Aorta (tissue), 5 donors: ENCODE results near the gene GPN3. TPM values are rescaled to one million over a fixed set of nuclear protein-coding genes. Genes with fewer than 3 reads are reported as not detected.
"Not testable (repeated sequence)": the region's sequence is repeated elsewhere in the genome, so short reads cannot be mapped to it uniquely, and the experiment has no call there.

ENCODE experiments used
- ATAC-seq: fragments of 200-7000 bp; cut with Tn5 transposase; one replicate; pipeline ENCODE4 v1.9.1; 2022; ENCODE audit warnings: moderate library complexity; ENCODE audit not compliant: low FRiP score
- DNase-seq, 2 donors: peaks; one replicate each; pipeline ENCODE4 v3.0.0-alpha.2; 2020
- H3K27ac ChIP-seq, 2 donors: one replicate each; pipeline ENCODE4 v1.5.1; 2013; ENCODE audit warnings: low read length in 2 of 2, mild to moderate bottlenecking in 2 of 2, moderate library complexity in 2 of 2, control low read depth in 1 of 2, inconsistent platforms in 1 of 2, low read depth in 1 of 2
- H3K27me3 ChIP-seq, 2 donors: one replicate each; pipeline ENCODE4 v1.6.1; 2013; ENCODE audit warnings: control low read depth in 1 of 2, low read length in 1 of 2, mild to moderate bottlenecking in 1 of 2, moderate library complexity in 1 of 2; ENCODE audit not compliant: insufficient read depth in 2 of 2, control insufficient read depth in 1 of 2
- H3K36me3 ChIP-seq, 2 donors: one replicate each; pipeline ENCODE4 v1.6.1; 2013; ENCODE audit warnings: control low read depth in 1 of 2, low read length in 1 of 2, mild to moderate bottlenecking in 1 of 2; ENCODE audit not compliant: insufficient read depth in 2 of 2, control insufficient read depth in 1 of 2
- H3K4me1 ChIP-seq, 2 donors: one replicate each; pipeline ENCODE4 v1.6.1; 2013; ENCODE audit warnings: low read length in 2 of 2, control low read depth in 1 of 2, mild to moderate bottlenecking in 1 of 2, moderate library complexity in 1 of 2; ENCODE audit not compliant: insufficient read depth in 2 of 2, control insufficient read depth in 1 of 2
- H3K4me3 ChIP-seq, 2 donors: one replicate each; pipeline ENCODE4 v1.5.1; 2013; ENCODE audit warnings: low read length in 2 of 2, control low read depth in 1 of 2, mild to moderate bottlenecking in 1 of 2
- H3K9me3 ChIP-seq: one replicate; pipeline ENCODE4 v1.6.1; 2013; ENCODE audit warnings: mild to moderate bottlenecking, low read length; ENCODE audit not compliant: control insufficient read depth
- WGBS, 2 donors: extraction: QIAGEN DNeasy Blood & Tissue Kit; methylation state at CpG; one replicate each; pipeline ENCODE4 v1.1.7; 2013; 5-methylcytosine and 5-hydroxymethylcytosine counted together
- intact Hi-C, 2 donors: fragments of 100-400 bp; cut with DNase I; formaldehyde crosslinking; loops; one replicate each; pipeline versions ENCODE4 v1.14.2 to v1.15.0; 2022
- polyA plus RNA-seq, 2 donors: library from polyadenylated mRNA; stranded (reverse); fragments of 200-250 nt; gene quantifications; one replicate each; pipeline ENCODE4 v1.2.3, GENCODE V29; 2013
- total RNA-seq, 2 donors: library from RNA; stranded (reverse); fragmentation: NEBNext Ultra II Directional; extraction: Animal tissue kit (Norgen Biotek cat#: 25700); gene quantifications; one replicate each; pipeline ENCODE4 v1.2.1, GENCODE V29; 2021
- donor health status: healthy with polysubstance abuse.
- donor health status: Bipolar disorder and iron deficiency.
- donor health status: DM: no; HTN: no; CAD: no.
- donor health status: DM: no; HTN: no; CAD: no.
- donor health status: DM: yes; HTN: yes; CAD: no.

GPN3 gene
- total and polyA plus RNA-seq, 4 donors = 14.5 to 27.8 (median 23.6) TPM

- WGBS, 2 donors = 8% methylated on average over 59 to 61 of the region's 61 CpGs
- intact Hi-C loops = loop anchor here (2.0 to 5.0 kb wide), 3 partner anchors 33 to 80 kb away; partner anchors contain the start of genes FAM216A (in 2 of the 2), GPN3 (in 2 of the 2) and PPTC7 (in 1 of the 2)
- peaks cover 0 to 6% of the 10 kb centered on the region in 2 donors for H3K4me1 ChIP-seq
Observed at GRCh38 chr12:110501752-110502738, 34.0 kb upstream of the GPN3 start, which contains the start of the genes RAD9B and VPS29. Gene RAD9B, plus strand, starts transcription at chr12:110502331. Its CDS starts 7 bp downstream, at chr12:110502338. Gene VPS29, minus strand, starts transcription at chr12:110502111. Its CDS starts 60 bp downstream, at chr12:110502051.

GRCh38 chr12:110501399-110501751, 33.3 kb upstream of the GPN3 start:
- Histone ChIP-seq H3K27me3 (no peaks in the 10 kb centered on the region), H3K36me3 (no peaks in the 10 kb centered on the region), H3K4me3 (peak overlapping the region; percentile 73 to 85), H3K4me1 (peaks cover 0 to 6% of the 10 kb centered on the region in 2 donors), H3K9me3 (no peaks in the 10 kb centered on the region), H3K27ac (peak overlapping the region; percentile 69 to 87)
- peak in 1 of 2 donors; percentile 46 for DNase-seq
- 0% methylated on average over 17 of the region's 17 CpGs for WGBS, 2 donors
- no peak for ATAC-seq
- intact Hi-C loops = loop anchor here (5.0 kb wide), 2 partner anchors 34 to 81 kb away; partner anchors contain the start of genes FAM216A (in 1 of the 2), GPN3 (in 1 of the 2) and PPTC7 (in 1 of the 2)

More at GRCh38 chr12:110501752-110502738, 34.0 kb upstream of the GPN3 start, which contains the start of the genes RAD9B and VPS29:
- Histone ChIP-seq H3K27ac (peak within 1 kb of the TSS; percentile 69 to 87), H3K27me3 (no peaks in the 10 kb centered on the region), H3K4me3 (peak within 1 kb of the TSS; percentile 73 to 85), H3K9me3 (no peaks in the 10 kb centered on the region), H3K36me3 (no peaks in the 10 kb centered on the region)
- ATAC-seq (peak; percentile 99), DNase-seq (peak; percentile 99)

- intact Hi-C loops = no loop called here
- no peaks in the 10 kb centered on the region for H3K9me3 ChIP-seq
- ATAC-seq = no peak
- H3K27me3 ChIP-seq = no peaks in the 10 kb centered on the region
- no peak for DNase-seq
- no peak overlapping the region for H3K27ac ChIP-seq
- WGBS, 2 donors = 47 to 54% methylated on average over 4 of the region's 4 CpGs
- H3K4me1 ChIP-seq = peaks cover 0 to 6% of the 10 kb centered on the region in 2 donors
- H3K36me3 ChIP-seq = no peaks in the 10 kb centered on the region
- no peak overlapping the region for H3K4me3 ChIP-seq
Observed at GRCh38 chr12:110498984-110499706, 31.1 kb upstream of the GPN3 start.

- intact Hi-C loops = no loop called here
- ATAC-seq (no peak), DNase-seq (no peak)
- Histone ChIP-seq H3K27me3 (no peaks in the 10 kb centered on the region), H3K36me3 (peaks cover 0 to 1% of the 10 kb centered on the region in 2 donors), H3K4me3 (no peak overlapping the region), H3K27ac (no peak overlapping the region), H3K4me1 (no peaks in the 10 kb centered on the region), H3K9me3 (no peaks in the 10 kb centered on the region)
- 94 to 96% methylated on average over 7 of the region's 7 CpGs for WGBS, 2 donors
Observed at GRCh38 chr12:110475426-110475825, 7.4 kb upstream of the GPN3 start.

- DNase-seq (no peak), ATAC-seq (no peak)
- Histone ChIP-seq H3K4me1 (no peaks in the 10 kb centered on the region), H3K4me3 (peak overlapping the region; percentile 66 to 86), H3K9me3 (no peaks in the 10 kb centered on the region), H3K27me3 (no peaks in the 10 kb centered on the region), H3K36me3 (no peaks in the 10 kb centered on the region), H3K27ac (peak overlapping the region in 1 of 2 donors; percentile 66)
- intact Hi-C loops = loop anchor here (2.0 to 5.0 kb wide), 3 partner anchors 34 to 134 kb away; partner anchors contain the start of genes RAD9B (in 2 of the 2) and VPS29 (in 2 of the 2)
- WGBS, 2 donors = 0% methylated on average over 15 of the region's 15 CpGs
Observed at GRCh38 chr12:110467847-110468213, 227 bp downstream of the GPN3 start.

- Histone ChIP-seq H3K27me3 (no peaks in the 10 kb centered on the region), H3K4me3 (no peak overlapping the region), H3K27ac (no peak overlapping the region), H3K4me1 (no peaks in the 10 kb centered on the region), H3K9me3 (no peaks in the 10 kb centered on the region), H3K36me3 (peaks cover 0 to 4% of the 10 kb centered on the region in 2 donors)
- ATAC-seq (no peak), DNase-seq (no peak)
- intact Hi-C loops = loop anchor here (5.0 kb wide), 2 partner anchors 36 to 136 kb away; partner anchors contain the start of genes RAD9B (in 1 of the 2) and VPS29 (in 1 of the 2)
- WGBS, 2 donors = 74 to 76% methylated on average over 5 of the region's 5 CpGs
Observed at GRCh38 chr12:110466791-110467190, 1.3 kb downstream of the GPN3 start.

GRCh38 chr12:110465765-110466164, 2.3 kb downstream of the GPN3 start:
- not testable (repeated sequence) for ATAC-seq, H3K27ac ChIP-seq, H3K4me3 ChIP-seq, H3K27me3 ChIP-seq, DNase-seq, H3K9me3 ChIP-seq, H3K36me3 ChIP-seq, H3K4me1 ChIP-seq
- WGBS, 2 donors = 90 to 91% methylated on average over 11 of the region's 11 CpGs
- intact Hi-C loops = loop anchor here (5.0 kb wide), 2 partner anchors 37 to 137 kb away; partner anchors contain the start of genes RAD9B (in 1 of the 2) and VPS29 (in 1 of the 2)

GRCh38 chr12:110465024-110465423, 3.0 kb downstream of the GPN3 start:
- Histone ChIP-seq H3K9me3 (no peaks in the 10 kb centered on the region), H3K27ac (peak overlapping the region in 1 of 2 donors; percentile 6), H3K36me3 (peaks cover 0 to 4% of the 10 kb centered on the region in 2 donors), H3K27me3 (no peaks in the 10 kb centered on the region), H3K4me1 (no peaks in the 10 kb centered on the region), H3K4me3 (no peak overlapping the region)
- intact Hi-C loops = loop anchor here (5.0 kb wide), 2 partner anchors 37 to 137 kb away; partner anchors contain the start of genes RAD9B (in 1 of the 2) and VPS29 (in 1 of the 2)
- DNase-seq = no peak
- no peak for ATAC-seq
- 82 to 93% methylated on average over 2 of the region's 2 CpGs for WGBS, 2 donors
